ENCODE results near the gene MORN1. TPM values are rescaled to one million over a fixed set of nuclear protein-coding genes. Genes with fewer than 3 reads are reported as not detected.

MORN1 gene
- polyA plus RNA-seq, 3 donors = 13.8 to 19.9 (median 17.9) TPM

DNA sequence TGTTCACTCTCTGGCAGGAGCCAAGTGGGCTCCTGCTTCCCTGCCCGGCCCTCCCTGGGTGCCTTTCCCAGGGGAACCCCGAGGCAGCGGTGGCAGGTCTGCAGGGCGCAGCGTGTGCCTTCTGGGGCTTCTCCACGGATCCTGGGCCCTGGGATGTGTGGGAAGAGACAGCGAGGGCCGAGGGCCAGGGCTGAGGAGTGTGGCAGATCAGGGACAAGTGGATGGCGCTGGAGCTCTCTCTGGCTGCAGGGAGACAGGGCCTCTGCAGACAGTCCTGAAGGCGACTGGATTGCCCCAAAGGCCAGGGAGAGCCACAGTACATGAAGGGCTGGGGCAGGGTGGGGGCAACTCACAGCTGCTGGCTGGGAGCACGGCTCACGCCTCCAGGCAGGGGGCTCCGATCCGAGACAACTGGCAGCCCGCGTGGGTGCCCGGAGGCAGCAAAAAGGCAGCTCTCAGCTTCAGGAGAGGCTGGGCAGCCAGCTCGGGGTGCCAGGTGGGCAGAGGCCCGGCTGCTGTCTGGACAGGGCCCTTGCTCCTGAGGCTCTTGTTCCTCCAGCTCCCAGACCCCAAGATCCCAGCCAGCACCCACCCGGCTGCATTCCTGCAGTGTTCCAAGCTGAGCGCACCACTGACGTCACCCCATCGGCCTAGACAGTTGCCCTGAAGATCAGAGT, 16.0 kb downstream of the MORN1 start:
- no peak for DNase-seq

DNA sequence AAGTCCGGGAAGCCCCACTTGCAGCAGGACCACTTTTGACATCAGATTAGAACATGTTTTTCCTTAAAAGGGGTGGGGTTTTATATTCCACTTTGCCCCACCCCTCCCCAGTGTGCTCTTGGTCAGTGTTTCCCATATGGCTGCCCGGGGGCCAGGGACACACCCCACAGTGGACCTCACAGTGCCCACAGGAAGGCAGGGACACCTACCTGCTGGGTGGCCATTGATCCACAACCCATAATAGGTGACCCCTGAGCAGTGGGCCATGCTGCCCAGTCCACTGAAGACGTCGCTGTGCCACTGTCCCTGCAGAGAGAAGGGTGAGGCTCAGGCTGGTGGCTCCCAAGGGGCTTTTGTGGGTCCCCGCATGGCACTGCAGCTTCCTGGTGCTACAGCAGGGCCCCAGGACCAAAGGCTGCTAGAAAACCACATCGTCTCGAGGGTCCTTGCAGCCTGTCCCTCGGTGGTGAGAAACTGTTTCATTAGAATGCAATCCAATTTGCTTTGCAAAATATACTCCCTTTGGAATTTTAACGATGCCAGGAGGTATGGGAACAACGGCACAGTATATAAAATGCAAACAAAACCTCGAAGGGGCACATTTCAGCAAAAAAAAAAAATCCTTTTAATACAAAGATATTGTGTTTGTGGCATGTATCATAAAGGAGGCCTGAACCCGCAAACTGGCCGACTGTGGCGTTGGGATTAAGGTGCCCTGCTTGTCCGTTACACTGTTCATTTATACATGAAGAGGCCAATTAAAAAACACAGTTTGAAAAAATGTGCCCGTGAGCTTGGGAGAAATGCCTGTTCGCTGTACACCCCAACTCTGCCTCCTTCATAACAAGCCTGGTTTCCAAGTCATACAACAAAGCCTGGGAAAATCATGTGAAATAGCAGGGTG, 16.9 kb downstream of the MORN1 start:
- DNase-seq = no peak

DNA sequence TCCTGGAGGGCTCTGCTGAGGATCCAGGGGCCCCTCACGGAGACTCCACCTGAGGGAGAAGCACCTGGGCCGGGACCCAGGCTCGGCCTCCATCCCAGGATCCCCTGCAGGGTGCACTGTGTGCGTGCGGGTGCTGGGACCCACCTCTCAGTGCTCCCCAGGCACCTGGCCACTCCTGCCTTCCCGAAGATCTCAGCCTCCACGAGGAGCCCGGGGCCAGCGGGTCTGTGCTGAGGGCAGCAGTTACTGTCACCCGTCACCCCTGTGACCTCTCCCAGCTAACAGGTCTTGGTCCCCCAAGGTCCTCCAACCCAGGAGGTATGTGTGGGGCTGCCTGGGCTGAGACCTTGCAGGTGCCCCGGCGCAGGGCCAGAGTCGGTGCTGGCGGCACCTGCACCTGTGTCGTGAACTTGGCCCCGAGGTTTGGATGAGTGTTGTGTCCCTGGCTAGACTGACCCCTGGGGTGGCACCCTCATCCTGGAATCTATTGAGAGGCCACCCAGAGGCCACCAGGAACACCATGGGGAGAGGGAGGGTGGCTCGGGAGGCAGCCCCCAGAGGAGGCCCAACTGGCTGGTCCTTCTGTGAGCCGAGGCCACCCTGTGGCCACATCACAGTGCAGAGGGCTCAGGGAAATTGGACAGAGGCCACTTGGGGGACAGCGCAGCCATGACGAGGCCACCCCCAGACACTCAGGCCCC, 17.7 kb downstream of the MORN1 start:
- DNase-seq = no peak

DNA sequence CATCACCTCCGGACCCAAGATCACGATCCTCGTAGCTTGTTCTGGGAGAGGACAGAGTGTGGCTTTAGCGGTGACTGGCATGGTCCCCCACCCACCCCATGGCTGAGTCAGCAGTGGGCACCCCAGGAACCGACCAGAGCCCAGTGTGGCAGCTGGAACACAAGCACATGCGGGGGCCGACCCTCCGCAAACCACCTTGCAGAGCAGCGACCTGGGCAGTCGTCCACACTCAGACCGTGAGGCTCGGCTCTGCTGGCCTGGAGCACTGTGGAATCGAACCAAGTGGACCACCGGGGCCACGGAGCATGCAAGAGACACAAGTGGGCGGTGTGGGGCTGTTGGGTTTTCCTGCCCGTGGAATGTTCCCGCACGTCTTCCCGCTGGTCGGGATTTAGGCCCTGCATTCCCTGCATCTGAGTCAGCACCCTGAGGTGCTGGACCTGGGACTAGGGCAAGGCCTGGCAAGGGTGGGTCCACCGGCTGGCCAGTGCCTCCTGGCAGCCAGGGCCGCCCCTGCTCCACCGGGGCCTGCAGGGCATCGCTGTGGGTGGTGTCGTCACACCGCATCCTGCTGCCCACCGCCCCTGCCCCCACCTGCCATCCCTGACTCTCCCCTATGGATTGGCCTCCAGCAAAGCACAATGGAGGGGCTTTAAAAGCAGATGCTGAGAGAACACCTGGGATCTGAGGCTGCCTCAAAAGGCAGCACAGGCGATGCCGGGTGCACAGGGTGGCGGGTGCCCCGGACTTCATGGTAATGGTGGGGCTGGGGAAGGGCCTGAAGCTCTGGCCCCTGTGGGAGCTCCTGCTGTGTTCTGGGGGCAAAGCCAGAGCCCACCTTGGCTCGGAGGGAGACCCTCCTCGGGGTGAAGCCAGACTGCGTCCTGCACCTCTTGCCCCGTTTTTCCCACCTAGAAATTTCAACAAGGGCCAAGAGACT, 18.5 kb downstream of the MORN1 start:
- no peak for DNase-seq

DNA sequence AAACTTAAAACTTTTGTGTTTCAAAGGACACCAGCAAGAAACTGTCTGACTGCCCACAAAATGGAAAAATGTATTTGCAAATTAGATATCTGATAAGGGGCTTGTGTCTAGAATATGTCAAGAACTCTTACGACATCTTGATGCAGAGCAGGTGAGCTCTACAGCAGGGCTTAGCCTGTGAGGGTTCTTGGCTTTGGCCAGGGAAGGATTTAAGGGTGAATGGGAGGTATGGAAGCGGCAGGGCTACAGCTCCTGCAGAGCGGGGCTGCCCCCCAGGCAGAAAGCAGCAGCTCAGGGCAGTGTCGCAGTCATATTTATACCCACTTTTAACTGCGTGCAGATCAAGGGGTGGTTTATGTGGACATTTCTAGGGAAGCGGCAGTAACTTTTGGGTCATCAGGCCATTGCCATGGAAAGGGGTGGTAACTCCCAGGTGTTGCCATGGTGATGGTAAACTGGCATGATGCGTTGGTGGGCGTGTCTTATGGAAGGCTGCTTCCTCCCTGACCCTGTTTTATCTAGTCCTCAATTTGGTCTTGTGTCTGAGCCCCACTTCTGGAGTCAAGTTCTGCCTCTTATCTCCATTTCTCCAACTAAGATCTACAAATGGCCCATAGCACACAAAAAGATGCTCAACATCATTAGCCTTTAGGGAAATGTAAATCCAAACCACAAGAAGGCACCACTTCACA, 23.2 kb downstream of the MORN1 start:
- DNase-seq = no peak

DNA sequence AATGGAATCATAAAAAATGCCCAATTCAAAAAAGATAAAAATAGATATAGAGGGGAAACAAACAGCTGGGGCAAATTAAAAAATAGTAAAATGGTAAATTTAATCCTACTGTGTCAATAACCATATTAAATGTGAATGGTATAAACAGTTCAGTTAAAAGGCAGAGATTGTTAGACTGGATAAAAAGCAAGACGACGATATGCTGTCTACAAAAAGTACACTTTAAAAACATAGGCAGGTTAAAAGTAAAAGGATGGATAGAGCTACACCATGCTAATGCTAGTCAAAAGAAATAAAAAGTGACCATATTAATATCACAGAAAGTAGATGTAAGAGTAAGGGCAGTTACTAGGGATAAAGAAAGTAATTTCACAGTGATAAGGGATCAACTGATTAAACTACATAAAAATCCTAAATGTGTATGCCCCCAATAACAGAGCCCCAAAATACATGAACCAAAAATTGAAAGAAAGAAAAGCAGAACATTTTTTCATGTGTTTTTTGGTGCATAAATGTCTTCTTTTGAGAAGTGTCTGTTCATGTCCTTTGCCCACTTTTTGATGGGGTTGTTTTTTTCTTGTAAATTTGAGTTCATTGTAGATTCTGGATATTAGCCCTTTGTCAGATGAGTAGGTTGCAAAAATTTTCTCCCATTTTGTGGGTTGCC, 27.4 kb downstream of the MORN1 start:
- DNase-seq = no peak

DNA sequence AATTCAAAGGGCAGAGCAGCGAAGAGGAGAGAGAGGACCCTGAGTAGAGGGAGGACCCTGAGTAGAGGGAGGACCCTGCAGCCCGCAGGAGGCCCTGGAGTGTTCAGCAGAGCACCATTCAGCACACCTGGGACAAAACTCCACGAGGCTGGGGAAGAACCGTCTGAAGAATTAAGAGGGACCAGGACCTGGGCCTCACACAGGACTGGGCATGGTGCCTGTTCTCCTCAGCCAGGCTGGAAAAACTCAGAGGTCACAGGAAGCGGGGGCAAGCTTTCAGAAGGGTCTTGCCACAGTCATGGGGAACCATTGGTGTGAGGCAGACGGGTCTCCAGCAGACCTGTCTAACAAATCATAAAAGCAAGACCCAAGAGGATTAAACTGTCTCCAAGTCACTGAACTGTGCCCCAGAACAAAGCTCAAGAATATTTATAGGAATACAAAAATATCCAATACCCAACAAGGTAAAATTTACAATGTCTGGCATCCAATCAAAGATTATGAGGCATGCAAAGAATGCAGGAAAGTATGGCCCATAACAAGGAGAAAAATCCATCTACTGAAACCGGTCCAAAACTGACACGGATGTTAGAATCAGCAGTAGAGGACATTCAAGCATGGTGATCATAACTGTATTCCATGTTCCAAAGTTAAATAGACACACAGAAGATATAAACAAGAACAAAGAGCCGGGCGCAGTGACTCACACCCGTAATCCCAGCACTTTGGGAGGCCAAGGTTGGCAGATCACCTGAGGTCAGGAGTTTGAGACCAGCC, 30.6 kb downstream of the MORN1 start:
- no peak for DNase-seq

DNA sequence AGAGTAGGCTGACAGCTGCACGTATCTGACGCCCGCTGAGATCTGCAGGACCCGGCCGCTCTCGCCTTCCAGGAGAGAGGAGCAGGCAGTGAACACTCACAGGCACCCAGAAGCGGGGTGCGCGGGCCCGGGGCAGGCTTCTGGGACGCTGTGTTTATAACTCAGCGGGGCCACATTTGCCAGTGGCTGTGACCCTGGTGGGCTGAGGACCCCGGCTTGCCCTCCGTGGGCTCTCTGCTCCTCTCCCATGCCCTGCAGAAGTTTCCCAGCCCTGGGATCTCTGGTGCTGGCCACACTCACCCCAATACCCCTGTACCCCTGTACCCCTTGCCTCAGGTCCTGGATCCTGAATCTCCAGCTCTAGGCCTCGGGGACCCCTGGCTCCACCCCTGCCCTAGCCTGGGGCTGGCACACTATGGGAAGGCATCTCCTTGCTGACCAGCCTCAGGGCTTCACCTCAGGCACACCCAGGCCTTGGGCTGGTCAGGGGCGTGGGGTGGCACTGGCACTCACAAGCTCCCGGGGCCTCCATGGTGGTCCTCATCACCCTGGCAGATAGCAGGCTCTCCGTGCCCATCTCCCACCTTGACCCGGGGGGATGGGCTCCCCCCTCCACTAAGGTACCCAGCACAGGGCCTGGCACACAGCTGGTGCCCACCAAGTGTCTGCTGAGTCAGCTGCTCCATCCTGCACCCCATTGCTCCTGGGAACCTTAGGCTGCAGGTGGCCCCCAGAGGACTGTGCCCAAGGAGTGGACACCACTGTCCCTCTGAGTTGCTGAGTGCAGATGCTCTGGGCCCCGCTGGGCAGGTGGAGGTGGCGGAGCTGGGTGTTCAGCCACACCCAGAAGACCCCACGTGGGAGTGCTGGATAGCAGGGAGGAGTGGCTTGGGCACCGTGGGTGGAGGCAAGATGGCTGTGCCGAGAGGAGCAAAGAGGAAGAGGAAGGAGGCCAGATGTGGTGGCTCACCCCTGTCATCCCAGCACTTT, 32.4 kb downstream of the MORN1 start:
- DNase-seq = no peak

DNA sequence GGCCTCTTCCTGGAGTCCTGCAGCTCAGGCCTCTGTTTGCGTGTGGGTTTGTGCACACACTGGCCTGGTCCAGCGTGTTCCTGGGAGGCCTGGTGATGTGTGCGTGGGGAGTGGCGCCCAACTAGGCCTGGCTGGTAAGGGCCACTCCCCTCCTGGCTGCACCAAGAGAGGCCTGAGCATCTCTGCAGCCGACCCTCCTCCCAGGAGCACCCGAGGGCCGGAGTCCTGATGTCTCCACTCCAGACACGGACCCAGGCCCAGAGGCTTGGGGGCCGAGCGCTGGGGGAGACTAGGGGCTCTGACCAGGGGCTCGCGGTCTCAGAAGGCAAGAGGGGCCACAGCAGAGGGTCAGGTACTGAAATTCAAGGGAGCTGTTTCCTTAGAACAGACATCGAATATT, 33.3 kb downstream of the MORN1 start:
- no peak for DNase-seq

DNA sequence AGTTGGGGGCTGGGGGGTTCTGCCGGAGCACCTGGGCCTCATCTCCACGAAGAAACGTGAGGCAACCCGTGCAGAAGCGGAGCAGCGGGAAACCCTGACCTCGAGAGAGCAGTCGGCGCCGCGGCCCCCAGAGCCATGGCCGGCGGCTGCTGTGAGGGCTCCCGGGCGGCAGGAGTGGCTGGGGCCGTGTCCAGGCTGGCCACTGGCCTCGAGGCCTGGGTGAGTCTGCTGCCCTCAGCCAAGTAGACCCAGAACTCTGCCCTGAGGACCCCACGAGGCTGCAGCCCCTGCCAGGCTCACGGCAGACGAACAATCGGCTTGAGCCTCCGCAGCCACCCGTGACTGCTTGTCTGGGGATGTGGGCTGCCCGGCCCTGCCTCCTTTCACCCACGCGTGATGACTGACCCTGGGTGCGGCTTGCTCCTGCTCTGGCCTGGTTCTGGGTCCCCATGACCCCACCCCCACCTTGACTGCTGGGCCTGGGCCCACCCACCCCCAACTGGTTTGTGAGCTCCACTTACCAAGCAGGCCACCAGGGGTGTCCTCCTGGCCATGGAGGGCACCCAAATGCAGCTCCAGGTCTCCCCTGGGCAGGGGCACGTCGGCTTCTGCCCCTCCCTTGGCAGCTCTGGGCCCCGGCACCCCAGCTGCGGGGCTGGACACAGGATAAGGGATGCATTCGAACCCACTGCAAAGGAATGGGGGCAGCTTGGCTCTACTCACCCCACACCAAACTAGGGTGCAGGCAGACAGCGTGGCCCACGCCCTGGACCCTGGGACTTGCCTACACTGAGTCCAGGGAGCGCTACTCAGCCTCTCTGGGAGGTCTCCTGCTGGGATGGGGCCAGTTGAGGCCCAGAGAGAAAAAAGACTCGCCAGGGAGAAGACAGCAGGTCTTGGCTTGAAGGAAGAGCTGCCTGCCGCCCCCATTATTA, 34.2 kb downstream of the MORN1 start:
- DNase-seq = no peak

DNA sequence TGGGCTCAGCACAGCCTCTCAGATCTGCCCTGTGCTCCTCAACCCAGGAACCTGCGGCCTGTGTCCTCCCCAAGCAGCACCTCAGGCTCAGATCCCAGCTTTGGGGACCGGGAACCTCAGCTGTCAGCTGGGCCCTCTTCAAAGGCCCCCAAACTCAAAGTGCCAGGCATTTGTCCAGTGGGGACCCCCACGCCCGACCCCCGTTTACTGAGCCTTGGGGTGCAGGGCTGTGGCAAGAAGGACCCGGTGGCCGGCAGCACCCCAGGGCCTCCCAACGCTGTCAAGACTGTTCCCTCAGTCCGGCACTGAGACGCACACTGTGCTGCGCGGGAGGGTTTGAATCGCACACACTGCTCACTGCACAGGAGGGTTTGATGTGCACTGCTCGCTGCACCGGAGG, 35.0 kb downstream of the MORN1 start:
- no peak for DNase-seq

DNA sequence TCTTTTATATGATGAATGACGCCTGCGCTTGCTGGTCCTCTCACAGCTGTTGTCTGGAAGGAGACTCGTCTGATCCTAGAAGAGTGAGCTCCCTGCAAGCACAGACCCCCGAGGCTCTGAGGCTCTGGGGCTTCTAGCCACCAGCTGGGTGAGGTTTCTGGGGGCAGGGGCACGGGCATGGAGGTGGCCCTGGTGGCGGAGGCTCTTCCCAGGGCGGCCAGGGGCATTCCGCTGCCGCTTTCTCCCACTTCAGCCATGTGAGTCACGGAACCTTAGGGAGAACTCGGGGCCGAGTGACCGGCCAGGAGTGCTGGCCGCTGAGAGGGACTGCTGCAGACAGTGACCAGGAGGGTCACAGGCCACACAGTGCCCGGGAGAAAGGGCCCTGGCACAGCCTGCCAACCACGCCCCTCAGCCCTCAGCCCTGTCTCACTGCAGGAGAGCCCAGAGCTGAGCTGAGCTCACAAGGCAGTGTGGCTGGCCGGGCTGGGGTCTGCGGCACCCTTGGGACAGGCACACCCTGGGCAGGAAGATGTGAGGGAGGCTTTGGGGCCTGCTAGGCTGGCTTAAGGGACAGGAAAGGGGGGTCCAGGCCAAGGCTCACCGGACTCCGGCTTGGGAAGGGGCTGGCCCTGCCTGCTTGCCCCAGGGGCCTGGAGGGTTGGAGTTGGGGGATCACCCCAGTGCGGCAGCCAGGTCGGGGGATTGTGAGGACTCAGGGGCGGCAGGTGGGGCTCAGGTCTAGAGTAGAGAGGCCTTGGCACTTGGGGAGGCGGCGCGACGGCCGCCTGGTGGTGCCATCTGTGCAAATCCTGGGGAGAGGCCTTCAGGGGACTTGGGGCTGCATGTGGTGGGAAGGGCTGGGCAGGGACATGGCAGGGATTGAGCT, 35.7 kb downstream of the MORN1 start:
- DNase-seq = no peak

DNA sequence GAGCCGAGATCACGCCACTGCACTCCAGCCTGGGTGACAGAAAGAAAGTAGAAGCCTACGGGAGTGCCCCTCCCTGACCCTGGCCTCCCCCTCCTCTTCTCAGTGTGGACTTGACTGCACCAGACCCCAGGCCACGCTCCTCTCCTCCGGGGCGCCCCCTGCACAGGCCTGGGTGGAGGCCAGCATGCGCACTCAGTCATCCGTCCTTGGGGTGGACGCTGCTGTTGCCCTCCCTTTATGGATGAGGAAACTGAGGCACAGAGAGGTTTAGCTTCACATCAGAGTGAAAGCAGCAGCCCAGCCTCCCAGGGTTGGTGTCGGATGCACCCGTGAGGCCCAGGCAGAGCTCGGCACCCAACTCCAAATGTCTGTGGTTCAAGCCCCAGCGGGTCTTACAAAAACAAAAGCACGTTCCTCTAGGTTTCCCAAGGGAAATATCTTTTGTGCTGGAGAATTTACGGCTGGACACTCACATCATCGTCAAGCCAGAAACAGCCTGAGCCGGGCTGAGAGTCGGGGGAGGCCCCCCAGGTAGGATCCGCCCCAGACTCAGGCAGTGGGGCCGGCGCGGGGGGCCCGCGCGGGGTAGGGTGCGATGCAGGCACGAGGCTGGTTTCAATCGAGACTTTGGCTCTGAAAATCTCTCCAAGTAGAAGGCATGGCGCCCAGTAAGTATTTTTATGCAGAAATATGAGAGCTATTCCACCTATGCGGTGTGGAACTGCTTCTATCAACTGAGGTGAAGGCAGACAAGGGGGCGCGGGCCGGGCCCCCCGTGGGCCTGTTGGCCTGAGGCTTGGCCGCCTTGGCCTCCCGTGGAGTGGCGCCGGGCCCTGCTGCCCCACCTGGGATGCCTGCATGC, 36.6 kb downstream of the MORN1 start:
- DNase-seq = no peak

DNA sequence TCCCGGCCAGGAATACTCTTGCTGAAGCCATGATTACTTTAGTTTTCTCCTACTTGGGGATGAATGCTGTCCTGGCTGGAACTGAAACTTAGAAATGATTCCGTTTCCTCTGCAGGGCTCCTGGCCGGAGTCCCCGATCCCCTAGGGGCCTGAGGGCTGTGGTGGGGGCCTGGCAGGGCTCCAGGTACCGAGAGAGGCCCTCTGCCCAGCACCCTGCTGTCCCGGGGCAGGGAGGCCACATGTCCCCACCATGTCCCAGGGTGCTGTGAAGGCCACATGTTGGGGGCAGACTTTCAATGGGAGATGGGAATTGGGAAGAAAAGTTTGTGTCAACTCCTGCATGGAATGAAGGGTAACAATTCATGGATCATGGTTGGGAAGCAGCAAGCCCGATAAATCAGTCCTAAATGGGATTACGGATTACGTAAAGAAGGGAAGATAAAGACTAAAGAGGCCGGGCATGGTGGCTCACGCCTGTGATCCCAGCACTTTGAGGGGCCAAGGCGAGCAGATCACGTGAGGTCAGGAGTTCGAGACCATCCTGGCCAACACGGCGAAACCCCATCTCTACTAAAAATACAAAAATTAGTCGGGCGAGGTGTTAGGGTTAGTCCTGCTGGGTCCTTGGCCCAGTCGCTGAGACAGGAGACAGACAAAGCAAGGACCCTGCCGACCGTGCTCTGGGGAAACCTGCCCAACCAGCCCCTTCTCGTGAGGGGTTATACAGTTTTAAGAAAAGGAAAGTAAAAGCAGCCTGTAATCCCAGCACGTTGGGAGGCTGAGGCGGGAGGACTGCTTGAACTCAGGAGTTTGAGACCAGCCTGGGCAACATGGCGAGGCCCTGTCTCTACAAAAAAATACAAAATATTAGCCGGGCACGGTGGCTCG, 37.6 kb downstream of the MORN1 start:
- no peak for DNase-seq

All from renal pelvis (tissue), 4 donors.